ENCODE results near the gene RALA. TPM values are rescaled to one million over a fixed set of nuclear protein-coding genes. Genes with fewer than 3 reads are reported as not detected.

RALA gene
- total and polyA plus RNA-seq, 2 experiments from 2014 or later = 43.5 to 231 TPM

DNA sequence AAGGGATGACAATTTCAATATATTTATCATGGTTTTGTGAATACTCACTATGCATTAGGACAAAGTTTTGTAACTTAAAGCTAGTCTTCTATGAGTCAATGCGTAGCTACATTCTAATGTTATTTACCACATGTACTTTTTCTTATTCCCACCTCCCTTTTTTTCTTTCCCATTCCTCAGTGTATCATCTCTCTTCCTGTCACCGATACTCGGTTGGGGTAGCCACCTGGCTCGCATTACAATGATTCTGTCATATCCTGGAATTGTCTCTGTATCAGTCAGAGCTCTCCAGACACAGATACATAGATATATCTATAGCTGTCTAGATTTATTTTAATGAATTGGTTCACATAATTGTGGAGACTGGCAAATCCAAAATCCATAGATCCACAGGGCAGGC is 9.8 kb upstream of the RALA start (continued):
- TF ChIP-seq, protein P1, sequence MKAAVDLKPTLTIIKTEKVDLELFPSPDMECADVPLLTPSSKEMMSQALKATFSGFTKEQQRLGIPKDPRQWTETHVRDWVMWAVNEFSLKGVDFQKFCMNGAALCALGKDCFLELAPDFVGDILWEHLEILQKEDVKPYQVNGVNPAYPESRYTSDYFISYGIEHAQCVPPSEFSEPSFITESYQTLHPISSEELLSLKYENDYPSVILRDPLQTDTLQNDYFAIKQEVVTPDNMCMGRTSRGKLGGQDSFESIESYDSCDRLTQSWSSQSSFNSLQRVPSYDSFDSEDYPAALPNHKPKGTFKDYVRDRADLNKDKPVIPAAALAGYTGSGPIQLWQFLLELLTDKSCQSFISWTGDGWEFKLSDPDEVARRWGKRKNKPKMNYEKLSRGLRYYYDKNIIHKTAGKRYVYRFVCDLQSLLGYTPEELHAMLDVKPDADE (IDR thresholded peaks at IDR 0.05) = no peak
- no peak for TF ChIP-seq ZNF114 (CRISPR knock-in tag; IDR thresholded peaks at IDR 0.05)
- no peak for TF ChIP-seq EZH2 (IDR thresholded peaks at IDR 0.05; ENCODE audit: low read depth, unreplicated experiment)
- no peak for TF ChIP-seq CREB1 (CRISPR knock-in tag; IDR thresholded peaks at IDR 0.05; ENCODE audit: low read depth)
- TF ChIP-seq NANOG (IDR thresholded peaks at IDR 0.05; ENCODE audit: borderline replicate concordance) = no peak
- TF ChIP-seq JUNB (IDR thresholded peaks at IDR 0.05; ENCODE audit: unreplicated experiment) = no peak
- no peak for TF ChIP-seq EZH2phosphoT487 (IDR thresholded peaks at IDR 0.05; ENCODE audit: unreplicated experiment)
- TF ChIP-seq, protein P2, sequence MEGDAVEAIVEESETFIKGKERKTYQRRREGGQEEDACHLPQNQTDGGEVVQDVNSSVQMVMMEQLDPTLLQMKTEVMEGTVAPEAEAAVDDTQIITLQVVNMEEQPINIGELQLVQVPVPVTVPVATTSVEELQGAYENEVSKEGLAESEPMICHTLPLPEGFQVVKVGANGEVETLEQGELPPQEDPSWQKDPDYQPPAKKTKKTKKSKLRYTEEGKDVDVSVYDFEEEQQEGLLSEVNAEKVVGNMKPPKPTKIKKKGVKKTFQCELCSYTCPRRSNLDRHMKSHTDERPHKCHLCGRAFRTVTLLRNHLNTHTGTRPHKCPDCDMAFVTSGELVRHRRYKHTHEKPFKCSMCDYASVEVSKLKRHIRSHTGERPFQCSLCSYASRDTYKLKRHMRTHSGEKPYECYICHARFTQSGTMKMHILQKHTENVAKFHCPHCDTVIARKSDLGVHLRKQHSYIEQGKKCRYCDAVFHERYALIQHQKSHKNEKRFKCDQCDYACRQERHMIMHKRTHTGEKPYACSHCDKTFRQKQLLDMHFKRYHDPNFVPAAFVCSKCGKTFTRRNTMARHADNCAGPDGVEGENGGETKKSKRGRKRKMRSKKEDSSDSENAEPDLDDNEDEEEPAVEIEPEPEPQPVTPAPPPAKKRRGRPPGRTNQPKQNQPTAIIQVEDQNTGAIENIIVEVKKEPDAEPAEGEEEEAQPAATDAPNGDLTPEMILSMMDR (conservative IDR thresholded peaks at IDR 0.05; ENCODE audit: low read depth in 2 of 2) = no peak

DNA sequence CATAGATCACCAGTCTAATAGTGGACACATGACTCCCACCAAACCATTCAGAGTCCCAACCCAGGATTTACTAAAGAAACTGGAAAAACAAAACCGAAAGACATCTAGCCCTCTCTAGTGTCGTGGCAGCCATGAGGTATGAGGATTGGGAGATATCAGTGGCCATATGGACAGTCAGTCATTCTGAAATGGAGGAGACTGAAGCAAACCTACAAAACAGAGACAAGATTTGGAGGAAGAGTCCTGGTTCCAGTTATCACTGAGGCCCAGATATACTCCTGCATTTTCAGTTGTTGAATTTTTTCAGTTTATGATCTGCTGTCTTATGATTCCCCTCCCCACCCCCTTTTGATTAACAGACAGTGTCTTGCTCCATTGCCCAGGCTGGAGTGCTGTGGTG is 9.1 kb upstream of the RALA start:
- TF ChIP-seq EZH2 (IDR thresholded peaks at IDR 0.05; ENCODE audit: low read depth, unreplicated experiment) (no peak), NANOG (IDR thresholded peaks at IDR 0.05; ENCODE audit: borderline replicate concordance) (no peak), STAT1 (IDR thresholded peaks at IDR 0.05; ENCODE audit: unreplicated experiment) (no peak), ZNF114 (CRISPR knock-in tag; IDR thresholded peaks at IDR 0.05) (no peak), POLR2AphosphoS5 (IDR thresholded peaks at IDR 0.05; ENCODE audit: low read depth) (no peak), EZH2phosphoT487 (IDR thresholded peaks at IDR 0.05; ENCODE audit: unreplicated experiment) (no peak), CREB1 (CRISPR knock-in tag; IDR thresholded peaks at IDR 0.05; ENCODE audit: low read depth) (no peak), ZNF331 (CRISPR knock-in tag; IDR thresholded peaks at IDR 0.05; ENCODE audit: low read depth) (no peak), JUNB (IDR thresholded peaks at IDR 0.05; ENCODE audit: unreplicated experiment) (no peak)
- TF ChIP-seq, protein P1 (IDR thresholded peaks at IDR 0.05) = no peak
- TF ChIP-seq, protein P3, sequence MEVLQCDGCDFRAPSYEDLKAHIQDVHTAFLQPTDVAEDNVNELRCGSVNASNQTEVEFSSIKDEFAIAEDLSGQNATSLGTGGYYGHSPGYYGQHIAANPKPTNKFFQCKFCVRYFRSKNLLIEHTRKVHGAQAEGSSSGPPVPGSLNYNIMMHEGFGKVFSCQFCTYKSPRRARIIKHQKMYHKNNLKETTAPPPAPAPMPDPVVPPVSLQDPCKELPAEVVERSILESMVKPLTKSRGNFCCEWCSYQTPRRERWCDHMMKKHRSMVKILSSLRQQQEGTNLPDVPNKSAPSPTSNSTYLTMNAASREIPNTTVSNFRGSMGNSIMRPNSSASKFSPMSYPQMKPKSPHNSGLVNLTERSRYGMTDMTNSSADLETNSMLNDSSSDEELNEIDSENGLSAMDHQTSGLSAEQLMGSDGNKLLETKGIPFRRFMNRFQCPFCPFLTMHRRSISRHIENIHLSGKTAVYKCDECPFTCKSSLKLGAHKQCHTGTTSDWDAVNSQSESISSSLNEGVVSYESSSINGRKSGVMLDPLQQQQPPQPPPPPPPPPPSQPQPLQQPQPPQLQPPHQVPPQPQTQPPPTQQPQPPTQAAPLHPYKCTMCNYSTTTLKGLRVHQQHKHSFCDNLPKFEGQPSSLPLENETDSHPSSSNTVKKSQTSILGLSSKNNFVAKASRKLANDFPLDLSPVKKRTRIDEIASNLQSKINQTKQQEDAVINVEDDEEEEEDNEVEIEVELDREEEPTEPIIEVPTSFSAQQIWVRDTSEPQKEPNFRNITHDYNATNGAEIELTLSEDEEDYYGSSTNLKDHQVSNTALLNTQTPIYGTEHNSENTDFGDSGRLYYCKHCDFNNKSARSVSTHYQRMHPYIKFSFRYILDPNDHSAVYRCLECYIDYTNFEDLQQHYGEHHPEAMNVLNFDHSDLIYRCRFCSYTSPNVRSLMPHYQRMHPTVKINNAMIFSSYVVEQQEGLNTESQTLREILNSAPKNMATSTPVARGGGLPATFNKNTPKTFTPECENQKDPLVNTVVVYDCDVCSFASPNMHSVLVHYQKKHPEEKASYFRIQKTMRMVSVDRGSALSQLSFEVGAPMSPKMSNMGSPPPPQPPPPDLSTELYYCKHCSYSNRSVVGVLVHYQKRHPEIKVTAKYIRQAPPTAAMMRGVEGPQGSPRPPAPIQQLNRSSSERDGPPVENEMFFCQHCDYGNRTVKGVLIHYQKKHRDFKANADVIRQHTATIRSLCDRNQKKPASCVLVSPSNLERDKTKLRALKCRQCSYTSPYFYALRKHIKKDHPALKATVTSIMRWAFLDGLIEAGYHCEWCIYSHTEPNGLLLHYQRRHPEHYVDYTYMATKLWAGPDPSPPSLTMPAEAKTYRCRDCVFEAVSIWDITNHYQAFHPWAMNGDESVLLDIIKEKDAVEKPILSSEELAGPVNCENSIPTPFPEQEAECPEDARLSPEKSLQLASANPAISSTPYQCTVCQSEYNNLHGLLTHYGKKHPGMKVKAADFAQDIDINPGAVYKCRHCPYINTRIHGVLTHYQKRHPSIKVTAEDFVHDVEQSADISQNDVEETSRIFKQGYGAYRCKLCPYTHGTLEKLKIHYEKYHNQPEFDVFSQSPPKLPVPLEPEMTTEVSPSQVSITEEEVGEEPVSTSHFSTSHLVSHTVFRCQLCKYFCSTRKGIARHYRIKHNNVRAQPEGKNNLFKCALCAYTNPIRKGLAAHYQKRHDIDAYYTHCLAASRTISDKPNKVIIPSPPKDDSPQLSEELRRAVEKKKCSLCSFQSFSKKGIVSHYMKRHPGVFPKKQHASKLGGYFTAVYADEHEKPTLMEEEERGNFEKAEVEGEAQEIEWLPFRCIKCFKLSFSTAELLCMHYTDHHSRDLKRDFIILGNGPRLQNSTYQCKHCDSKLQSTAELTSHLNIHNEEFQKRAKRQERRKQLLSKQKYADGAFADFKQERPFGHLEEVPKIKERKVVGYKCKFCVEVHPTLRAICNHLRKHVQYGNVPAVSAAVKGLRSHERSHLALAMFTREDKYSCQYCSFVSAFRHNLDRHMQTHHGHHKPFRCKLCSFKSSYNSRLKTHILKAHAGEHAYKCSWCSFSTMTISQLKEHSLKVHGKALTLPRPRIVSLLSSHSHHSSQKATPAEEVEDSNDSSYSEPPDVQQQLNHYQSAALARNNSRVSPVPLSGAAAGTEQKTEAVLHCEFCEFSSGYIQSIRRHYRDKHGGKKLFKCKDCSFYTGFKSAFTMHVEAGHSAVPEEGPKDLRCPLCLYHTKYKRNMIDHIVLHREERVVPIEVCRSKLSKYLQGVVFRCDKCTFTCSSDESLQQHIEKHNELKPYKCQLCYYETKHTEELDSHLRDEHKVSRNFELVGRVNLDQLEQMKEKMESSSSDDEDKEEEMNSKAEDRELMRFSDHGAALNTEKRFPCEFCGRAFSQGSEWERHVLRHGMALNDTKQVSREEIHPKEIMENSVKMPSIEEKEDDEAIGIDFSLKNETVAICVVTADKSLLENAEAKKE (CRISPR knock-in tag; IDR thresholded peaks at IDR 0.05) = no peak
- Mint-ChIP-seq H3K4me3 (no peak overlapping the region), H3K27me3 (ENCODE audit: insufficient read depth, low read depth, poor library complexity) (peaks cover 3% of the 10 kb centered on the region), H3K36me3 (ENCODE audit: low read depth) (no peaks in the 10 kb centered on the region), H3K4me1 (peaks cover 5% of the 10 kb centered on the region; the same call in 2 of the 3 replicates), H3K9me3 (no peaks in the 10 kb centered on the region), H3K27ac (no peak overlapping the region)
- H3K27ac ChIP-seq (ENCODE audit: low read depth) = no peak overlapping the region
- no peak overlapping the region for H3K4me2 ChIP-seq
- H3K4me1 ChIP-seq (ENCODE audit: insufficient read depth) = no peaks in the 10 kb centered on the region; the same call in none of the 2 replicates
- no peaks in the 10 kb centered on the region for H4K20me1 ChIP-seq (replicated peaks; ENCODE audit: insufficient read depth)
- ATAC-seq = no peak
- no peak overlapping the region for H3K4me3 ChIP-seq
- H3K27me3 ChIP-seq (ENCODE audit: insufficient read depth) = peaks cover 12% of the 10 kb centered on the region
- H3F3A ChIP-seq (replicated peaks; ENCODE audit: low read depth) = no peaks in the 10 kb centered on the region
- no peaks in the 10 kb centered on the region; the same call in 1 of the 2 replicates for H3K9me2 ChIP-seq (ENCODE audit: insufficient read depth)
- no peaks in the 10 kb centered on the region for H3K79me2 ChIP-seq (replicated peaks; ENCODE audit: insufficient read depth)
- H2AFZ ChIP-seq = no peak overlapping the region
- DNase-seq (ENCODE audit: low spot score) = no peak
- no peaks in the 10 kb centered on the region for H3K36me3 ChIP-seq (ENCODE audit: insufficient read depth)

Data from GM23338 (cell line).